ENCODE measurements around the gene PPAN.

The PPAN gene

GRCh38 chr19:10151521-10151920 lies 45.4 kb downstream of the PPAN start:
- no peak for FAIRE-seq
- no peak for DNase-seq (ENCODE audit: insufficient read length, low spot score)
- no peak for TF ChIP-seq POLR2A (IDR thresholded peaks at IDR 0.05; ENCODE audit: low read depth, low read length)

- no peak for TF ChIP-seq POLR2A (IDR thresholded peaks at IDR 0.05; ENCODE audit: low read depth, low read length)
- no peak for DNase-seq (ENCODE audit: insufficient read length, low spot score)
- FAIRE-seq, result no peak
These were observed 45.9 kb downstream of the PPAN start for GRCh38 chr19:10152100-10152499.

GRCh38 chr19:10155839-10156238 lies 49.7 kb downstream of the PPAN start:
- DNase-seq (ENCODE audit: insufficient read length, low spot score), result no peak
- no peak for TF ChIP-seq POLR2A (IDR thresholded peaks at IDR 0.05; ENCODE audit: low read depth, low read length)
- FAIRE-seq, result no peak

GRCh38 chr19:10158071-10158470 lies 51.9 kb downstream of the PPAN start:
- TF ChIP-seq POLR2A (IDR thresholded peaks at IDR 0.05; ENCODE audit: low read depth, low read length), result no peak
- DNase-seq (ENCODE audit: insufficient read length, low spot score) (no peak), FAIRE-seq (no peak)

- no peak for DNase-seq (ENCODE audit: insufficient read length, low spot score)
- no peak for FAIRE-seq
- no peak for TF ChIP-seq POLR2A (IDR thresholded peaks at IDR 0.05; ENCODE audit: low read depth, low read length)
These were observed 52.3 kb downstream of the PPAN start for GRCh38 chr19:10158485-10158884.

- TF ChIP-seq POLR2A (IDR thresholded peaks at IDR 0.05; ENCODE audit: low read depth, low read length), result no peak
- no peak for DNase-seq (ENCODE audit: insufficient read length, low spot score)
- no peak for FAIRE-seq
These were observed 53.4 kb downstream of the PPAN start for GRCh38 chr19:10159610-10160009.

All from H54 (cell line).